ENCODE results near the gene ECHDC3. TPM values are rescaled to one million over a fixed set of nuclear protein-coding genes. Genes with fewer than 3 reads are reported as not detected.

The ECHDC3 gene
- total RNA-seq, 2 experiments from 2014 or later: 1.3 to 1.5 TPM

DNA sequence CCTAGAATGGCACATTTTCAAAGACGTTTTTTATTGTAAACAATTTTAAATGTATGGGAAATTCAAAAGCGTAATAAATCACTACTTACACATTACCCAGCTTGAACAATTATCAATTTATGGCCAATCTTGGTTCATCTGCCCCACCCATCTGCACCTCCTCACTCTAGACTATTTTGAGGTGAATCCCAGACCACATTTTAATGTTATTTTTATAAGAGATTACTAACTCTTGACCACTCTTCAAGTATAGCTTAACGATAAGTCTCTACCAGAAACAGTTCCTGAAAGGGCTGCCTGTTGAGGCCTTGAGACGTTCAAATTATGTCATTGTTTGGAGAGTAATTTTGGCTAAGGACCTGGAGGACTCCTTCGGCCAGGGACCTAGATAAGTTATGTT, 33.2 kb downstream of the ECHDC3 start:
- H3K4me1 Mint-ChIP-seq (ENCODE audit: low read depth): no peaks in the 10 kb centered on the region
- H3K4me3 Mint-ChIP-seq: no peak overlapping the region
- no peak for DNase-seq
- H3K27ac Mint-ChIP-seq: no peak overlapping the region
- intact Hi-C loops (cut with micrococcal nuclease): no loop called here
- H3K9me3 Mint-ChIP-seq: no peaks in the 10 kb centered on the region
- H3K27me3 Mint-ChIP-seq (ENCODE audit: low read depth): no peaks in the 10 kb centered on the region
- CTCF ChIA-PET: interaction anchor here (2.7 kb wide), 1 partner anchor 17 kb away, joined by 9 read pairs; no protein-coding TSS in a partner anchor
- H3K36me3 Mint-ChIP-seq (ENCODE audit: low read depth): no peaks in the 10 kb centered on the region

DNA sequence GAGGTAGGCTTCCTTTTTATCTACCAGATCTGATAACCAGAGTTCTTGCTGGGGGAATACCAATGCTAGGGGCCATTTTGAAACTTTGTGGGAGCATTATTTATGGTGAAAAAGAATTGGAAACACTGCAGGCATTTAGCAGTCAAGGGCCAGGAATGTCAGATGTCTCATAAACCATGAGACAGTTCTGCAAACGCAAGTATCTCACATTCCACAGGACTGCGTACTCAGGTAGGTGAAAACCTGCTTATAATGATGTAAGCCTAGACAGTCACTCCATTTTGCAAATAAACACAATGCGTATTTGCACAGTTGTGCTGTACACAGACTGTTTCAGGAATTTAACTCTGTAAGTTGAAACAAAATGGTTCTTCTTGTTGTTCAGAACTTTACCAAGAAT, 33.9 kb downstream of the ECHDC3 start:
- Mint-ChIP-seq H3K27ac (no peak overlapping the region), H3K36me3 (ENCODE audit: low read depth) (no peaks in the 10 kb centered on the region), H3K27me3 (ENCODE audit: low read depth) (no peaks in the 10 kb centered on the region), H3K9me3 (no peaks in the 10 kb centered on the region), H3K4me1 (ENCODE audit: low read depth) (no peaks in the 10 kb centered on the region), H3K4me3 (no peak overlapping the region)
- CTCF ChIA-PET: no interaction called here
- DNase-seq: no peak
- intact Hi-C loops (cut with micrococcal nuclease): no loop called here

DNA sequence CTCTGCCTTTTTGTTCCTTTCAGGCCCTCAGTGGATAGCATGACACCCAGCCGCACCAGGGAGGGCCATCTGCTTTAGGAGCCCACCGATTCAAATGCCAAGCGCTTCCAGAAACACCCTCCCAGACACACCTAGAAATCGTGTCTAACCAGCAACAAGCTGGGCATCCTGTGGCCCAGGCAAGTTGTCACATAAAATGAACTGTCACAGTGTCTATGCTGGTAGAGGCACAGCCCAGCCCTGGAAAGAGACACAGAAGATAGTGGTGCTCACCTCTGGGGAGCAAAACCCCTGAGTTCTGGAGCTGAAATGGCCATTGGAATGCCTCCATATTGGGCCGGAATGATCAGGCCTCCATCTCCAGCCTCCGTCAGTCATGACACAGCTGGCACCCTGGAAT, 38.9 kb downstream of the ECHDC3 start:
- Mint-ChIP-seq H3K4me1 (ENCODE audit: low read depth) (peaks cover 8% of the 10 kb centered on the region), H3K9me3 (no peaks in the 10 kb centered on the region), H3K4me3 (no peak overlapping the region), H3K36me3 (ENCODE audit: low read depth) (no peaks in the 10 kb centered on the region), H3K27me3 (ENCODE audit: low read depth) (no peaks in the 10 kb centered on the region), H3K27ac (no peak overlapping the region)
- CTCF ChIA-PET: interaction anchor here (0.6 to 4.3 kb wide), 2 partner anchors 39 to 133 kb away, joined by 3 to 34 read pairs; no protein-coding TSS in a partner anchor
- DNase-seq: no peak
- intact Hi-C loops (cut with micrococcal nuclease): no loop called here

DNA sequence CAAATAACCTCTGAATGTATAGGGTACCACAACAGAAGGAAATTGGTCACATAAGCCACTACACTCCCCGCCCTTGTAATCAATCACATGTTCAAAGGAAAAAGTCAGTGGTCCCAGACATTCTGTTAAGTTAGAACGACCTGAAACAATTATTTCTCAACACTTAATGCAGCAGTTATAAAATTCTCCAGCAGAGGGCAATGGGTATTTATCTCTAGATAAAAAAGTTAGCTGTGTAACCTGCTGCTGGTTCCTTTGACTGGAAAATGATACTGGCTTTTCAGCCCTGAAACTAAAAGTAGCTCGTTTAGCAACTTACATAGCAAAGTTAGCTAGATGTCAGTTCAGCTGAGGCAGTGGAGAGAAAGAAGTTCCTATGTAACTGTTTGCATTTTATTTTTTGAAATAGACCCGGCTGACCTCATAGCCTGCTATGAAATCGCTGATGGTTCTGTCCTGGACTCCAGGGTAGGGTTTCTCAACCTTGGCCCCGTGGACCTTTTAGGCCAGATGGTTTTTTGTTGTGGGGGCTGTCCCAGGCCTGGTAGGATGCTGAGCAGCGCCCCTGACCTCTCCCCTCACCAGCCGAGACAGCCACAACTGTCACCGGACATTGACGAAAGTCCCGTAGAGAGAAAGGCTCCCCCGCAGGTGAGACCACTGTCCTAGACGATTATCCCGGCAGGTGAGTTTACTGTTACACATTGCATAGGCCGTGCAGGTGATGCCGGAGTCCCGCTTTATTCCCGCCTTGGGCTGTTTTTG, 40.8 kb downstream of the ECHDC3 start:
- no peak overlapping the region for H3K4me3 Mint-ChIP-seq
- CTCF ChIA-PET: interaction anchor here (0.5 to 4.3 kb wide), 21 partner anchors 8 to 870 kb away, joined by 3 to 34 read pairs (median 4); no protein-coding TSS in a partner anchor
- intact Hi-C loops (cut with micrococcal nuclease): loop anchor here (1.0 to 2.0 kb wide), 3 partner anchors 38 to 928 kb away; no protein-coding TSS in a partner anchor
- H3K4me1 Mint-ChIP-seq (ENCODE audit: low read depth): peaks cover 8% of the 10 kb centered on the region
- H3K36me3 Mint-ChIP-seq (ENCODE audit: low read depth): no peaks in the 10 kb centered on the region
- H3K27me3 Mint-ChIP-seq (ENCODE audit: low read depth): no peaks in the 10 kb centered on the region
- H3K27ac Mint-ChIP-seq: no peak overlapping the region
- peak; percentile 9 for DNase-seq
- no peaks in the 10 kb centered on the region for H3K9me3 Mint-ChIP-seq

DNA sequence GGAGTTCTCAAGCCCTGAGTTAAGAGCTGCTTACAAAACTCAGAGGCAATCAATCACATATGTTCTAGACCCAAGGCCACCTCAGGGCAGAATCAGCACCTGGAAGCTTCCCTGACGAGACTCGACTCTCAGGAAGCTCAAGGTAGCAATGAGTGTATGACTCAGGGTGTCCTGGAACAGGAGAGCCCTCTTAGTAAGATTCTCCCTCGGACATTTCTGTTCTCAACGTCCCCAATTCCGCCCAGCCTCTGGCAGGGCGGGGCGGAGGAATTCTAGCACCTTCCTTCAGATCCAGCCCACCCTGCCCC, 41.3 kb downstream of the ECHDC3 start:
- Mint-ChIP-seq H3K27ac (no peak overlapping the region), H3K36me3 (ENCODE audit: low read depth) (no peaks in the 10 kb centered on the region), H3K9me3 (no peaks in the 10 kb centered on the region), H3K4me1 (ENCODE audit: low read depth) (peaks cover 8% of the 10 kb centered on the region), H3K4me3 (no peak overlapping the region), H3K27me3 (ENCODE audit: low read depth) (no peaks in the 10 kb centered on the region)
- DNase-seq: no peak
- CTCF ChIA-PET: interaction anchor here (0.5 to 4.3 kb wide), 17 partner anchors 7 to 869 kb away, joined by 3 to 34 read pairs (median 4); no protein-coding TSS in a partner anchor
- intact Hi-C loops (cut with micrococcal nuclease): loop anchor here (1.0 to 2.0 kb wide), 2 partner anchors 37 to 203 kb away; no protein-coding TSS in a partner anchor

DNA sequence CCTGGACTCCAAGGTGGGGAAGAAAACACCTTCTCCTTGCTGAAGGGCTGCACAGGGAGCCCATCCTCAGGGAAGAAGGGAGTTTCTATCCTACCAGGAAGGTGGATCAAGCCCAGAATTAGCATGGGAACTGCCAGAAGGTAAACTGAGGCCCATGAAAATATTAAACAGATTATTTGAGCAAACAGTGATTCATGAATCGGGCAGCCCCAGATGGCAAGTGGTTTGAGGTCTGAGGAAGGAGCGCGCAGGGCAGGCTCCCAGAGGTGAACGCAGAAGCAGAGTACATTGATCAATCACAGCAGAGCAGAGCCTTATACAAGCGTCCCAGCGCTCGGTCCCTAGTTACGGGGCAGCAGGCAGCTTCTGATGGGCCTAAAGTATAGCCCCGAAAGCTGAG, 45.2 kb downstream of the ECHDC3 start:
- Mint-ChIP-seq H3K27me3 (ENCODE audit: low read depth) (no peaks in the 10 kb centered on the region), H3K36me3 (ENCODE audit: low read depth) (no peaks in the 10 kb centered on the region), H3K27ac (no peak overlapping the region), H3K4me1 (ENCODE audit: low read depth) (peaks cover 8% of the 10 kb centered on the region), H3K4me3 (no peak overlapping the region), H3K9me3 (no peaks in the 10 kb centered on the region)
- CTCF ChIA-PET: no interaction called here
- intact Hi-C loops (cut with micrococcal nuclease): no loop called here
- no peak for DNase-seq

DNA sequence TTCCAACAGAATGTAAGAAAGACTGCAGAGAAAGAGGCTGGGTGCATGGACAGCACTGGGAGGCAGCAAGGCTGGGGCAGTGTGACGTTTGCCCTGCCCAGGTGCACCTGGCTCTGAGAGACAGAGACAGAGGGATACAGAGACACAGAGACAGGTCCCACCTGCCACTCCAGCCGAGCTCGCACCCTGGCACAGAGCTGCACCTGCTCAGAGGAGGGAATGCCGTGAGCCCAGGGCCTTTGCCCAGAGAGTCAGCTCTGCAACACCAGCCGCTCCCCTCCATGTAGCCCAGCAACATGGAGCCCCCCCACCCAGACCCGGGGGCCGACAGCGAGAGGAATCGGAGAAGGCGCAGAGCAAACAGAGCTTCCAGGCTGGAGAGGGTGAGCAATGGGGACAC, 45.7 kb downstream of the ECHDC3 start:
- Mint-ChIP-seq H3K36me3 (ENCODE audit: low read depth) (no peaks in the 10 kb centered on the region), H3K27me3 (ENCODE audit: low read depth) (no peaks in the 10 kb centered on the region), H3K4me3 (no peak overlapping the region), H3K9me3 (no peaks in the 10 kb centered on the region), H3K27ac (no peak overlapping the region), H3K4me1 (ENCODE audit: low read depth) (peaks cover 4% of the 10 kb centered on the region)
- intact Hi-C loops (cut with micrococcal nuclease): no loop called here
- CTCF ChIA-PET: no interaction called here
- no peak for DNase-seq

DNA sequence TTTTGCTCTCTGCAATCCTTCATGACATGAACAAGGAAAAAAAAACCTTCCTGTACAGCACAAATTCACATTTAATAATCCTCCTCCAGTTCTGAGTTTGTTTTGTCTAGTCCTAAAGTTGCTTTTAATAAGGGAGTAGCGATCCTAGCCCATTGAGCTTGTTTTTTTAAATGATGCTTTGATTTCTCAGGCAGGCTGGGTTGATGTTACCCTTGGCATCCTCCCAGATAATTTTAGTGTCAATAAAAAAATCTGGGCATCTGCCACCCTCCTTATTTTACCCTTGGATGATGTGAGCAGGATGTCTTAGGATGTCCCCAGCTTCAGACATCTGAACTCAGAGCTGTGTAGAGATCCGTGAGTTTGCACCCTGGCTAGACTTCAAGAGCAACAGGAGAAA, 47.1 kb downstream of the ECHDC3 start:
- Mint-ChIP-seq H3K4me3 (no peak overlapping the region), H3K27me3 (ENCODE audit: low read depth) (no peaks in the 10 kb centered on the region), H3K9me3 (no peaks in the 10 kb centered on the region), H3K27ac (no peak overlapping the region), H3K4me1 (ENCODE audit: low read depth) (no peaks in the 10 kb centered on the region), H3K36me3 (ENCODE audit: low read depth) (no peaks in the 10 kb centered on the region)
- intact Hi-C loops (cut with micrococcal nuclease): no loop called here
- CTCF ChIA-PET: interaction anchor here (0.7 to 1.0 kb wide), 3 partner anchors 27 to 796 kb away, joined by 3 to 6 read pairs (median 3); no protein-coding TSS in a partner anchor
- no peak for DNase-seq

DNA sequence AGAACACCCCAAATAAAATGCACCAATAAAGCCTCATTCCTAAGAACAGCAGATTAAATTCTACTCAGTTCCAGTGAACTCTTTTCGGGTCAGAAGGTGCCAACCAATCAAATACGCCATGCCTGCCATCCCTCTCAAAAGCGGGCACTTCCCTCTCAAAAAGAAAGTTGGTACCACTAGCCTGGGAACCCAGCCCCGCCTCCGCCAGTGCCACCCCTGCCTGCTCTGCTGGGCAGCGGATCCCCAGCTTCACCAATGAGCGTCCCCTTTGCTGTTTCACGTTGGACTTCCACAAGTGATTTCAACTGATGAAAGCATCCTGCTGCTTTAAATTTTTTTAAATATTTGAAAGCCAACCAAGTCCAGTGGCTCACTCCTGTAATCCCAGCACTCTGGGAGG, 47.8 kb downstream of the ECHDC3 start:
- CTCF ChIA-PET: interaction anchor here (0.7 to 1.0 kb wide), 2 partner anchors 27 to 30 kb away, joined by 3 to 6 read pairs; no protein-coding TSS in a partner anchor
- no peaks in the 10 kb centered on the region for H3K9me3 Mint-ChIP-seq
- no peaks in the 10 kb centered on the region for H3K36me3 Mint-ChIP-seq (ENCODE audit: low read depth)
- no peak for DNase-seq
- no peaks in the 10 kb centered on the region for H3K27me3 Mint-ChIP-seq (ENCODE audit: low read depth)
- H3K4me3 Mint-ChIP-seq: no peak overlapping the region
- intact Hi-C loops (cut with micrococcal nuclease): no loop called here
- H3K27ac Mint-ChIP-seq: no peak overlapping the region
- H3K4me1 Mint-ChIP-seq (ENCODE audit: low read depth): no peaks in the 10 kb centered on the region

DNA sequence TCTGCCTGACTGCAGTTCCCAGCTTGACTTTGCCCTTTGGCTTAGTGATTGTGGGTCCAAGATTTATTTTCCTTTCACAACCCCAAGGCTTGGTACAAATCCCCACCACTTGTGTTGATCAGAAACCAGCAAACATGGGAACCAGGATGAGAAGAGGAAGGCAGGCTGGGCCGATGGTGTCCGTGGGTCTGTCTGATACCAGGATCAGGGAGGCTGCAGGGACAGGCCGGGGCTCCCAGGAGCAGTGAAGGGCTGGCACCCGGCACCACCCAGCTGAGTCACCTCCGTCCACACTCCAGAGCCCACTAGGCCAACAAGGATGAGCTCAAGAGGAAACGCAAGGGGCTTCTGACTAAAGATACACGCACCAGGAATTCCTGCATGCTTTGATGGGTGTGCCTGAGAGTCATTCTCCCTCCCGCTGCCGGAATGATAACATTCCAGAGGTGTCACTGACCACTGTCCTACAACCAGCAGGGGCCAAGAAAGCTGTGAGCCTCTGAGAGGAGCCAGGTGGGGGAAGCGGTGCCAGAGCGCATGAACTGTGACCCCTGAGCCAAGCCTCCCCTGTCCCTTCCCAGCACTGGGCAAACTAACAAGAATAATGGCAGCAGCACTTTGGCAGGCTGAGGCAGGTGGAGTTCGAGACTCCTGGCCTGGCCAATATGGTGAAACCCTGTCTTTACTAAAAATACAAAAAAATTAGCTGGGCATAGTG, 51.7 kb downstream of the ECHDC3 start:
- Mint-ChIP-seq H3K36me3 (ENCODE audit: low read depth) (no peaks in the 10 kb centered on the region), H3K4me3 (no peak overlapping the region), H3K27ac (no peak overlapping the region), H3K9me3 (peaks cover 2% of the 10 kb centered on the region), H3K27me3 (ENCODE audit: low read depth) (no peaks in the 10 kb centered on the region), H3K4me1 (ENCODE audit: low read depth) (no peaks in the 10 kb centered on the region)
- intact Hi-C loops (cut with micrococcal nuclease): no loop called here
- DNase-seq: no peak
- CTCF ChIA-PET: interaction anchor here (0.6 to 1.7 kb wide), 2 partner anchors 11 to 26 kb away, joined by 3 to 5 read pairs; no protein-coding TSS in a partner anchor

DNA sequence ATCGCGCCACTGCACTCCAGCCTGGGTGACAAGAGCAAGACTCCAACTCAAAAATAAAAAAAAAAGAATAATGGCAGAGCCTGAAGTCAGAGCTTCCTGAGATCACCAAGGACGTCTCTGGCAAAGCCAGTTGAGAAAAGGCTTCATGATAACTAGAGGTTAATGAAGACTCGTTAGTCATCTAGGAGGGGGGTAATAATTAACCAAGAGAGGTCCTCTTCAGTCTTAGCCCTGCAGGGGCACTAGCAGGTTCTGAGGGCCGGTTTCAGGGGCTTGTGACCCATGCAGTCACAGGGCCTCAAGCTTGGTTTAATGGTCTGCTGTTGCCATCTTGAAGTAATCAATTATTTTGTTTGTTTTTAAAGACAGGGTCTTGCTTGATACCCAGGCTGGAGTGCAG, 52.4 kb downstream of the ECHDC3 start:
- intact Hi-C loops (cut with micrococcal nuclease): no loop called here
- H3K9me3 Mint-ChIP-seq: peaks cover 2% of the 10 kb centered on the region
- DNase-seq: no peak
- H3K36me3 Mint-ChIP-seq (ENCODE audit: low read depth): no peaks in the 10 kb centered on the region
- H3K4me3 Mint-ChIP-seq: no peak overlapping the region
- CTCF ChIA-PET: interaction anchor here (1.7 kb wide), 1 partner anchor 11 kb away, joined by 5 read pairs; no protein-coding TSS in a partner anchor
- no peaks in the 10 kb centered on the region for H3K27me3 Mint-ChIP-seq (ENCODE audit: low read depth)
- no peaks in the 10 kb centered on the region for H3K4me1 Mint-ChIP-seq (ENCODE audit: low read depth)
- no peak overlapping the region for H3K27ac Mint-ChIP-seq

DNA sequence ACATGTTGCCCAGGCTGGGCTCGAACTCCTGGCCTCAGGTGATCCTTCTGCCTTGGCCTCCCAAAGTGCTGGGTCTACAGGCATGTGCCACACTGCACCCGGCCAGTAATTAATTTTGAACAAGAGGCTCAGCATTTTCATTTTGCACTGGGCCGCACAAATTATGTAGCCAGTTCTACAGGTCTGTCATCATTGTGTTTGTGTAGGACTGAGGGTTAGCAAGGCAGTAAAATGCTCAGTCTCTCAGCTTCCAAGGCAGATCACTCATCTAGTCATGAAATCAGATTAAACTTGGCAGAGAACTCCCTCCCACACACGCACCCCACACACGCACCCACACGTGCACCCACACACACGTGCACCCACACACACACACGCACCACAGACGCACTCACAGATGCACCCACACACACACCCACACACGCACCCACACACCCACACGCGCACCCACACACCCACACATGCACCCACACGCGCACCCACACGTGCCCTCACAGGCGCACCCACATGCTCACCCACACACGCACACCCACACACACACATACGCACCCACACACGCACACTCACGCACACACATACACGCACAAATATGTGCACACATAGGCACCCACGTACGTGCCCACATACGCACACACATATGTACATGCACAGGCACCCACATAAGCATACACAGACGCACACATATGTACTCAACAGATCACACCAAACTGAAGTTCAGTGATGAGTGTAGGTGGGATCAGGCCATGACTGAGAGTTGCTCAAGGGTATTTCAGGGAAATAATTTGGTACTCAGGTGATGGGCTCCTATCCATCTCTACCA, 53.1 kb downstream of the ECHDC3 start:
- no peak overlapping the region for H3K4me3 Mint-ChIP-seq
- H3K27me3 Mint-ChIP-seq (ENCODE audit: low read depth): no peaks in the 10 kb centered on the region
- CTCF ChIA-PET: no interaction called here
- H3K27ac Mint-ChIP-seq: no peak overlapping the region
- H3K4me1 Mint-ChIP-seq (ENCODE audit: low read depth): no peaks in the 10 kb centered on the region
- H3K9me3 Mint-ChIP-seq: peaks cover 2% of the 10 kb centered on the region
- no peaks in the 10 kb centered on the region for H3K36me3 Mint-ChIP-seq (ENCODE audit: low read depth)
- DNase-seq: no peak
- intact Hi-C loops (cut with micrococcal nuclease): no loop called here
